GM19397 (cell line): Measurements from ENCODE around the gene HIBCH.
"Not testable (repeated sequence)": the region's sequence is repeated elsewhere in the genome, so short reads cannot be mapped to it uniquely, and the experiment has no call there.

Experiments
- ATAC-seq: cut with Tn5 transposase; IDR thresholded peaks from one replicate; pipeline ENCODE4 v1.9.1; 2021; ENCODE audit warnings: mild to moderate bottlenecking, moderate library complexity; ENCODE audit not compliant: unreplicated experiment

The HIBCH gene

GRCh38 chr2:190312635-190313025 is 7.0 kb downstream of the HIBCH start:
- not testable (repeated sequence) for ATAC-seq

- ATAC-seq, result no peak
These were observed 7.6 kb downstream of the HIBCH start for GRCh38 chr2:190311893-190312634.

- no peak for ATAC-seq
These were observed 11.6 kb downstream of the HIBCH start for GRCh38 chr2:190308031-190308430.

- no peak for ATAC-seq
These were observed 15.2 kb downstream of the HIBCH start for GRCh38 chr2:190304404-190304803.

GRCh38 chr2:190303647-190304046 is 16.0 kb downstream of the HIBCH start:
- ATAC-seq, result no peak

GRCh38 chr2:190302052-190302451 is 17.6 kb downstream of the HIBCH start:
- no peak for ATAC-seq

GRCh38 chr2:190301032-190301431 is 18.6 kb downstream of the HIBCH start:
- ATAC-seq, result no peak

GRCh38 chr2:190297880-190298279 is 21.7 kb downstream of the HIBCH start:
- ATAC-seq, result not testable (repeated sequence)

- no peak for ATAC-seq
These were observed 35.8 kb downstream of the HIBCH start for GRCh38 chr2:190283783-190284182.

- ATAC-seq, result no peak
These were observed 38.9 kb downstream of the HIBCH start for GRCh38 chr2:190280565-190281350.

- ATAC-seq, result not testable (repeated sequence)
These were observed 40.1 kb downstream of the HIBCH start for GRCh38 chr2:190279256-190280134.

- ATAC-seq, result no peak
These were observed 42.2 kb downstream of the HIBCH start for GRCh38 chr2:190277234-190278112.

- ATAC-seq, result no peak
These were observed 47.2 kb downstream of the HIBCH start for GRCh38 chr2:190272457-190272842.

- no peak for ATAC-seq
These were observed 47.7 kb downstream of the HIBCH start for GRCh38 chr2:190271783-190272456.

GRCh38 chr2:190270298-190270697 is 49.3 kb downstream of the HIBCH start:
- ATAC-seq, result no peak

GRCh38 chr2:190269699-190270098 is 49.9 kb downstream of the HIBCH start:
- not testable (repeated sequence) for ATAC-seq

GRCh38 chr2:190267302-190267701 is 52.3 kb downstream of the HIBCH start:
- ATAC-seq, result no peak

- no peak for ATAC-seq
These were observed 53.3 kb downstream of the HIBCH start for GRCh38 chr2:190266314-190266713.

GRCh38 chr2:190261851-190262250 is 57.8 kb downstream of the HIBCH start:
- ATAC-seq, result no peak

- no peak for ATAC-seq
These were observed 63.5 kb downstream of the HIBCH start for GRCh38 chr2:190256087-190256486.
